ENCODE results near the gene FAM83E.
"Not testable (repeated sequence)": the region's sequence is repeated elsewhere in the genome, so short reads cannot be mapped to it uniquely, and the experiment has no call there.

FAM83E gene

DNA sequence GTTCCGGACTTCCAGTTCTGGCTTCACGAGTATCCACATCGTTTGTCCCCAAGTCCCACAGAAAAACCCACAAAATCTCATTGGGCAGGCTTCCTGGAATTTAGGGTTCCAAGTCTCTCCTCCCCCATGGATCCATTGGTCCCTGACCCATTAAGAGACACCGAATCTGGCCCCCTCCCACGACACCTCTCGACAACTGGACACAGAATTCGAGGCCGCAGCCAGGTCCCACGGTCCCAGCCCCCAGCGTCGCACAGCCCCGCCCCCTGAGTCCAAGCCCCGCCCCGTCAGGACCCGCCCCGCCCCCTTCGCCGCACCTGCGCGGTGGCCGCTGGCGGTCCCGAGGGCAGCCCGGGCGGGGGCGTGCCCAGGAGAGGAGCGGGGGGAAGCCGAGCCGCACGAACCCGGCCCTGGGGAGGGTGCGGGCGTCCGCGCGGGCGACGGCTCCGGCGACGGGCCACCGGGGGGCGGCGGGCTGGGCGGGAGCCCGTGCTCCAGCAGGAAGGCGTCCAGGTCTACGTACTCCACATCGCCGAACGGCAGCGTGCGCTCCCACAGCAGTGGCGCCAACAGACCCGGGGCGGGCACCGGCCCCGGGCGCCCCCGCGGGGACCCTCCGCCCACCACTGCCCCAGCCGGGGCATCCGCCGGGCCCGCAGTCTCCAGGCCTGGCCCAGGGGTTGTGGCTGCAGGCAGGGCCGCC lies 20.5 kb upstream of the FAM83E start:
- H3K4me3 ChIP-seq (ENCODE audit: low read depth, low read length), result peak overlapping the region; percentile 62
- TF ChIP-seq, protein P1, sequence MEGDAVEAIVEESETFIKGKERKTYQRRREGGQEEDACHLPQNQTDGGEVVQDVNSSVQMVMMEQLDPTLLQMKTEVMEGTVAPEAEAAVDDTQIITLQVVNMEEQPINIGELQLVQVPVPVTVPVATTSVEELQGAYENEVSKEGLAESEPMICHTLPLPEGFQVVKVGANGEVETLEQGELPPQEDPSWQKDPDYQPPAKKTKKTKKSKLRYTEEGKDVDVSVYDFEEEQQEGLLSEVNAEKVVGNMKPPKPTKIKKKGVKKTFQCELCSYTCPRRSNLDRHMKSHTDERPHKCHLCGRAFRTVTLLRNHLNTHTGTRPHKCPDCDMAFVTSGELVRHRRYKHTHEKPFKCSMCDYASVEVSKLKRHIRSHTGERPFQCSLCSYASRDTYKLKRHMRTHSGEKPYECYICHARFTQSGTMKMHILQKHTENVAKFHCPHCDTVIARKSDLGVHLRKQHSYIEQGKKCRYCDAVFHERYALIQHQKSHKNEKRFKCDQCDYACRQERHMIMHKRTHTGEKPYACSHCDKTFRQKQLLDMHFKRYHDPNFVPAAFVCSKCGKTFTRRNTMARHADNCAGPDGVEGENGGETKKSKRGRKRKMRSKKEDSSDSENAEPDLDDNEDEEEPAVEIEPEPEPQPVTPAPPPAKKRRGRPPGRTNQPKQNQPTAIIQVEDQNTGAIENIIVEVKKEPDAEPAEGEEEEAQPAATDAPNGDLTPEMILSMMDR (IDR thresholded peaks at IDR 0.05; ENCODE audit: insufficient read depth, low read length, missing control alignments), result no peak
- no peak for DNase-seq (ENCODE audit: low read depth, low spot score)
- CTCF ChIA-PET, result interaction anchor here (1.3 kb wide), 1 partner anchor 10 kb away, joined by 5 read pairs; no protein-coding TSS in a partner anchor
- POLR2A ChIA-PET, result no interaction called here

DNA sequence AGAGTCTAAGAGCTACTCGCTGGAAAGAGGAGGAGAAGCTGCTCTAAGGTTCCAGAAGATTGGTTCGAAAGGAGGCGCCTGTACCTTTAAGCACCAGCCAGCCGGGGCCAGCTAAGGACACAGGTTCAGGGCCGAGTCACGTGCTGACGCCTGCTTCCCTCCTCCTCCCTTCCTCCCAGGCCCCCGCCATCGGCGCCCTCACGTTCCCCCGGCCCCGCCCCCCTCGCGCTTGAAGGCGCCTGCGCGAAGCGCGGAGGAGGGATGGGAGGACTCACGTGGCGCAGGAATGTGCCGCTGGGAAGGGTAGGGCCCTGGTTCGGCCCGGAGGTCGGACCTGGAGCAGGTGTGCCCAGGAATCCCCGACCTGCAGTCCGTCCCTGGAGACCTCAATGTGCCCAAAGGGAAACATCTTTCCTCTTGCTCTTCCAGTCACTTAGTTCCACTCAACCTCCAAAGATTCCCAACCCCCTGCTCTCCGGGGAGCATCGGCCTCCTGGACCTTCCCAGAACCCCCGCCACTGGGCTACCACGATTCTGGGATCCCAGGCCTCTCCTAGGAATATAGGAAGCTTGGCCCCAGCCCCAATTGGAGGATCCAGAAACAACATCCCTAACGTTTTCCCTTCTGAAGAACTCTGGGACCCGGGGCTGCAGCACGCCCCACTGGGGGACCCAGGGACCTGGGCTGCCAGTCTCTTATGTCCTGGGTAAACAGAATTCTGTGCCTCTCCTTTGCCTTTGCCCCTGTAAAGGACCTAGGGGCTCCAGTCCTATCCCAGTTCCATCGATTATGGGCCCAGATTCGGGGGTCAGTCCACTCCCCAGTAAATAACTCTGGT lies 19.8 kb upstream of the FAM83E start:
- no peak for DNase-seq (ENCODE audit: low read depth, low spot score)
- H3K4me3 ChIP-seq (ENCODE audit: low read depth, low read length), result peak overlapping the region; percentile 42
- TF ChIP-seq, protein P1 (IDR thresholded peaks at IDR 0.05; ENCODE audit: insufficient read depth, low read length, missing control alignments), result no peak
- ChIA-PET CTCF (interaction anchor here (0.6 kb wide), 1 partner anchor 11 kb away, joined by 3 read pairs; no protein-coding TSS in a partner anchor), POLR2A (interaction anchor here (0.8 to 2.7 kb wide), 3 partner anchors 11 to 331 kb away, joined by 3 to 17 read pairs (median 8); partner anchors contain the start of genes RPL18 and SPHK2)

DNA sequence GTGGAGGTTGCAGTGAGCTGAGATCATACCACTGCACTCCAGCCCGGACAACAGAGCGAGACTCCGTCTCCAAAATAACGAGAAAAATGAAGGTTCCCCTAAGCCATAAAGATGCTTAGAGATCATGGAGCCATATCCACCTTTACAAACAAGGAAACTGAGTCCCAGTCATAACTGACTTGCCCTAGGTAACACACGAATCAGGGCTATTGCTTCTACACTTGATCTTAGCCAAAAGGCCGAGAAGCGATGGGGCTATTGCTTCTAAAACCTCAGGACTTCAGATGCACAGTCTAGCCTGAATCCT lies 19.1 kb upstream of the FAM83E start:
- H3K4me3 ChIP-seq (ENCODE audit: low read depth, low read length), result peak overlapping the region; percentile 42
- TF ChIP-seq, protein P1 (IDR thresholded peaks at IDR 0.05; ENCODE audit: insufficient read depth, low read length, missing control alignments), result no peak
- ChIA-PET POLR2A (interaction anchor here (0.8 to 2.7 kb wide), 3 partner anchors 10 to 332 kb away, joined by 3 to 17 read pairs (median 8); partner anchors contain the start of genes RPL18 and SPHK2), CTCF (interaction anchor here (0.6 to 1.2 kb wide), 2 partner anchors 10 to 300 kb away, joined by 3 read pairs; no protein-coding TSS in a partner anchor)
- DNase-seq (ENCODE audit: low read depth, low spot score), result no peak

DNA sequence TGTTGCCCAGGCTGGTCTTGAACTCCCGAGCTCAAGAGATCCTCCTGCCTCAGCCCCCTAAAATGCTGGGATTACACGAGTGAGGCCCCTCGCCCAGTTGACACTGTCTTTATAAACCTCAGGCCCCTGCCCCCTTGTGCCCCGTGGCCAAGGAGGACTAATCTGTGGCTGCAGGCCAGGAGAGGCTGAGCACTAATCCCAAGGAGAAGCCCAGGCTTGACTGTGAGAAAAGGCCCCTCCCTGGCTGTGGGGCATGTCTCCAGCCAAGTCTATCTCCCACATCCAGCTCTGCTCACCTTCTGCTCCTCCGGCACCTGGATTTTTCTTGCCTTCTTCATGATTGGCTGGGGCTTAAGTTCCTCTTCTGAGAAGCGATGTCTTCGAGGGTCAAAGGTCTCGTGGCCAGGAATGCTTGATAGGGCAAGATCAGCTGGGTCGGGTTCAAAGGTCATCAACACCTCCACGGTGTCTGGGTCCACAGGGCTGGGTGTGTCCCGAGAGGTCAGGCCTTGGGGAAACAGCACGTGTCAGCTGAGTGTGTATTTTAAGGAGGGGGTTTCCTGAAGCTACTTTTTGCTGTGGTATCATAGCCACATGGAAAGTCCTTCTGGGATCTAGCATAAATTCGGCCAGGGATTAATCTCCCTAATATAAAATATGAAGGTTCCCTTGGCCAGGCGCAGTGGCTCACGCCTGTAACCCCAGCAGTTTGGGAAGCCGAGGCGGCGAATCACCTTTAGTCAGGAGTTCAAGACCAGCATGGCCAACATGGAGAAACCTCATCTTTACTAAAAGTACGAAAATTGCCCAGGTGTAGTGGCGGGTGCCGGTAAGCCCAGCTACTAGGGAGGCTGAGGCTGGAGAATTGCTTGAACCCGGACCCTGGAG lies 18.5 kb upstream of the FAM83E start:
- ChIA-PET POLR2A (interaction anchor here (0.8 to 3.5 kb wide), 4 partner anchors 9 to 333 kb away, joined by 3 to 17 read pairs (median 10); partner anchors contain the start of genes RPL18 and SPHK2), CTCF (interaction anchor here (0.6 to 1.2 kb wide), 5 partner anchors 10 to 299 kb away, joined by 3 to 4 read pairs (median 3); no protein-coding TSS in a partner anchor)
- DNase-seq (ENCODE audit: low read depth, low spot score), result no peak
- TF ChIP-seq, protein P1 (IDR thresholded peaks at IDR 0.05; ENCODE audit: insufficient read depth, low read length, missing control alignments), result no peak
- no peak overlapping the region for H3K4me3 ChIP-seq (ENCODE audit: low read depth, low read length)

DNA sequence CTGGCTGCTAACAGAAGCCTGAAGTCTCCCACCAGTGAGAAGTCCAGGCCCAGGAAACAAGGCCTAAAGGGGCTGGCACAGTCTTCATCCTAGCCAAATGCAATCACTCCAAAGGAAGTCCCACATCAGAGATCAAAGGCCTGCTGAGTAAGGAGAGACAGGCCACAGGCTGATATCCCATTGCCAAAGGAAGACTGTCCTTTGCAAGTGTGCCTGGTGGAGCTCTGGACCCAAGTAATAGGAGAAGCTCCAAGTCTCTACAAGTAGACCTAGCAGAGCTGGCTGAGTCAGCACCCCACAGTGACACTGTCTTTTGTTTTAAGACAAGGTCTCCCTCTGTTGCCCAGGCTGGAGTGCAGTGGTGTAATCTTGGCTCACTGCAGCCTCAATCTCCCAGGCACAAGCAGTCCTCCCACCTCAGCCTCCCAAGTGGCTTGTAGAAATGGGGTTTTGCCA lies 17.8 kb upstream of the FAM83E start:
- CTCF ChIA-PET, result interaction anchor here (0.9 to 1.2 kb wide), 4 partner anchors 43 to 298 kb away, joined by 3 to 4 read pairs (median 3); no protein-coding TSS in a partner anchor
- TF ChIP-seq, protein P1 (IDR thresholded peaks at IDR 0.05; ENCODE audit: insufficient read depth, low read length, missing control alignments), result no peak

DNA sequence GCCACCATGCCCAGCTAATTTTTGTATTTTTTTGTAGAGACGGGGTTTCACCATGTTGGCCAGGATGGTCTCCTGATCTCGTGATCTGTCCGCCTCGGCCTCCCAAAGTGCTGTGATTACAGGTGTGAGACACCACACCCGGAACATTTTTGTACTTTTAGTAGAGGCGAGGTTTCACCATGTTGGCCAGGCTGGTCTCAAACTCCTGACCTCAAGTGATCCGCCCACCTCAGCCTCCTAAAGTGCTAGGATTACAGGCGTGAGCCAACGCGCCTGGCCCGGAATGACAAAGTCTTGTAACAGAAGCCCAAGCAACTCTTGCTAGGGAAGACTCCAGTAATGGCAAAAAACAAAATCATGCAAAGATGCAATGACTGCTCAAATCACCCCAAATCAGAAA lies 17.4 kb upstream of the FAM83E start:
- CTCF ChIA-PET, result interaction anchor here (1.1 to 1.2 kb wide), 2 partner anchors 43 to 48 kb away, joined by 3 to 4 read pairs; no protein-coding TSS in a partner anchor
- H3K4me3 ChIP-seq (ENCODE audit: low read depth, low read length); DNase-seq (ENCODE audit: low read depth, low spot score): not testable (repeated sequence)
- POLR2A ChIA-PET, result interaction anchor here (0.9 to 3.5 kb wide), 3 partner anchors 8 to 16 kb away, joined by 5 to 17 read pairs (median 12); partner anchors contain the start of genes RPL18 and SPHK2

More for the DNA sequence above, 17.8 kb upstream of the FAM83E start:
- DNase-seq (ENCODE audit: low read depth, low spot score), result no peak
- POLR2A ChIA-PET, result interaction anchor here (0.9 to 3.5 kb wide), 3 partner anchors 9 to 16 kb away, joined by 5 to 17 read pairs (median 12); partner anchors contain the start of genes RPL18 and SPHK2
- H3K4me3 ChIP-seq (ENCODE audit: low read depth, low read length), result no peak overlapping the region

Data from AG04449 (cell line).